ENCODE measurements around the gene IKZF4.

The IKZF4 gene

GRCh38 chr12:56020423-56021184 is at the start of gene IKZF4:
Gene IKZF4, plus strand, starts transcription at chr12:56021043. Its CDS starts 451 bp downstream, at chr12:56021494.
- no peak for ATAC-seq (ENCODE audit: low read depth)
- no peak within 1 kb of the TSS for H3K4me3 ChIP-seq (ENCODE audit: severe bottlenecking)
- peaks cover 3% of the 10 kb centered on the region; the same call in 1 of the 2 replicates for H3K36me3 ChIP-seq (ENCODE audit: low read depth)
- no peak within 1 kb of the TSS for H3K27ac ChIP-seq (ENCODE audit: poor library complexity, severe bottlenecking)
- H3K9me3 ChIP-seq (ENCODE audit: severe bottlenecking): no peaks in the 10 kb centered on the region
- no peak for DNase-seq (ENCODE audit: low spot score)
- H3K27me3 ChIP-seq (ENCODE audit: insufficient read depth, poor library complexity, severe bottlenecking): no peaks in the 10 kb centered on the region
- TF ChIP-seq CTCF (IDR thresholded peaks at IDR 0.05; ENCODE audit: poor library complexity, severe bottlenecking): no peak
- H3K4me1 ChIP-seq (ENCODE audit: insufficient read depth, poor library complexity, severe bottlenecking): no peaks in the 10 kb centered on the region

- no peak overlapping the region for H3K4me3 ChIP-seq (ENCODE audit: severe bottlenecking)
- no peak for TF ChIP-seq CTCF (IDR thresholded peaks at IDR 0.05; ENCODE audit: poor library complexity, severe bottlenecking)
- H3K4me1 ChIP-seq (ENCODE audit: insufficient read depth, poor library complexity, severe bottlenecking): peaks cover 15% of the 10 kb centered on the region
- H3K27ac ChIP-seq (ENCODE audit: poor library complexity, severe bottlenecking): peak overlapping the region; percentile 86
- H3K9me3 ChIP-seq (ENCODE audit: severe bottlenecking): no peaks in the 10 kb centered on the region
- H3K27me3 ChIP-seq (ENCODE audit: insufficient read depth, poor library complexity, severe bottlenecking): no peaks in the 10 kb centered on the region
- DNase-seq (ENCODE audit: low spot score) (no peak), ATAC-seq (ENCODE audit: low read depth) (peak; percentile 12; the same call in 2 of the 3 replicates)
- peaks cover 45% of the 10 kb centered on the region for H3K36me3 ChIP-seq (ENCODE audit: low read depth)
These were observed 48.8 kb upstream of the IKZF4 start for GRCh38 chr12:55972042-55972441.

GRCh38 chr12:55972456-55972855 is 48.4 kb upstream of the IKZF4 start:
- Histone ChIP-seq H3K9me3 (ENCODE audit: severe bottlenecking) (no peaks in the 10 kb centered on the region), H3K4me3 (ENCODE audit: severe bottlenecking) (peak overlapping the region; percentile 33), H3K36me3 (ENCODE audit: low read depth) (peaks cover 47% of the 10 kb centered on the region), H3K27me3 (ENCODE audit: insufficient read depth, poor library complexity, severe bottlenecking) (no peaks in the 10 kb centered on the region), H3K27ac (ENCODE audit: poor library complexity, severe bottlenecking) (peak overlapping the region; percentile 86), H3K4me1 (ENCODE audit: insufficient read depth, poor library complexity, severe bottlenecking) (peaks cover 15% of the 10 kb centered on the region)
- DNase-seq (ENCODE audit: low spot score): no peak
- no peak for ATAC-seq (ENCODE audit: low read depth)
- no peak for TF ChIP-seq CTCF (IDR thresholded peaks at IDR 0.05; ENCODE audit: poor library complexity, severe bottlenecking)

- Histone ChIP-seq H3K36me3 (ENCODE audit: low read depth) (peaks cover 45% of the 10 kb centered on the region), H3K27me3 (ENCODE audit: insufficient read depth, poor library complexity, severe bottlenecking) (no peaks in the 10 kb centered on the region), H3K27ac (ENCODE audit: poor library complexity, severe bottlenecking) (peak overlapping the region; percentile 86), H3K9me3 (ENCODE audit: severe bottlenecking) (no peaks in the 10 kb centered on the region), H3K4me1 (ENCODE audit: insufficient read depth, poor library complexity, severe bottlenecking) (peaks cover 12% of the 10 kb centered on the region), H3K4me3 (ENCODE audit: severe bottlenecking) (peak overlapping the region; percentile 33)
- no peak for TF ChIP-seq CTCF (IDR thresholded peaks at IDR 0.05; ENCODE audit: poor library complexity, severe bottlenecking)
- DNase-seq (ENCODE audit: low spot score) (no peak), ATAC-seq (ENCODE audit: low read depth) (no peak)
These were observed 47.8 kb upstream of the IKZF4 start for GRCh38 chr12:55972911-55973598.

Measured in RWPE2 (cell line).